Measurements from ENCODE around the gene MAD1L1. TPM values are rescaled to one million over a fixed set of nuclear protein-coding genes. Genes with fewer than 3 reads are reported as not detected.

MAD1L1 gene
- total and polyA plus RNA-seq, 2 of the 8 experiments (the other 6 are each of a cell fraction or from before 2014, with no cell fraction given), result 40.4 to 44.6 TPM

- Histone ChIP-seq H3K79me2 (ENCODE audit: control insufficient read depth in 1 of 2, insufficient read depth in 2 of 2, low read length in 2 of 2) (no peaks in the 10 kb centered on the region), H2BK20ac (ENCODE audit: low read length) (no peak overlapping the region), H2BK15ac (ENCODE audit: low read length) (no peak overlapping the region), H2BK120ac (replicated peaks; ENCODE audit: low read depth, low read length) (no peak overlapping the region), H2AFZ (ENCODE audit: low read length) (no peak overlapping the region), H4K8ac (ENCODE audit: extremely low read depth, insufficient read depth, low read length) (0 out of 2 replicates have a peak overlapping the region, but pooled peaks have one; percentile 38), H3K4me2 (ENCODE audit: insufficient read depth in 1 of 2, low read depth in 2 of 2, low read length in 2 of 2) (no peak overlapping the region), H3K14ac (ENCODE audit: insufficient read length) (no peak overlapping the region), H2BK12ac (ENCODE audit: low read depth, low read length) (no peak overlapping the region), H3K23me2 (ENCODE audit: low read depth, low read length) (no peaks in the 10 kb centered on the region), H3K79me1 (ENCODE audit: low read depth, low read length) (peaks cover 3% of the 10 kb centered on the region; the same call in 1 of the 2 replicates), H3K9ac (replicated peaks in 1 of 4; ENCODE audit: extremely low read depth in 1 of 4, low read depth in 3 of 4, low read length in 3 of 4) (no peak overlapping the region; a peak in 1 of 7 replicates), H4K91ac (replicated peaks; ENCODE audit: insufficient read length, low read length) (no peak overlapping the region), H3K4me1 (replicated peaks in 1 of 4; ENCODE audit: control insufficient read depth in 3 of 4, insufficient read depth in 4 of 4, low read length in 3 of 4) (peaks cover 0 to 4% (median 4%) of the 10 kb centered on the region in 4 experiments; a peak in 5 of 7 replicates), H2BK5ac (ENCODE audit: low read depth, low read length) (0 out of 2 replicates have a peak overlapping the region, but pooled peaks have one; percentile 24), H3K27ac (ENCODE audit: low read depth, low read length) (no peak overlapping the region), H3K23ac (ENCODE audit: insufficient read length) (no peak overlapping the region), H3K27me3 (replicated peaks in 1 of 4; ENCODE audit: control insufficient read depth in 3 of 4, extremely low read depth in 1 of 4, insufficient read depth in 3 of 4, low read length in 3 of 4) (no peaks in the 10 kb centered on the region), H4K5ac (ENCODE audit: insufficient read length, low read depth, low read length) (no peak overlapping the region), H3K4ac (replicated peaks; ENCODE audit: insufficient read length, low read depth, low read length) (no peak overlapping the region), H3K56ac (replicated peaks; ENCODE audit: insufficient read length, low read depth, low read length) (no peak overlapping the region), H2AK5ac (ENCODE audit: low read depth, low read length) (no peak overlapping the region), H3K9me3 (ENCODE audit: insufficient read depth in 2 of 2, low read depth in 1 of 2, low read length in 1 of 2) (no peaks in the 10 kb centered on the region), H4K20me1 (replicated peaks in 1 of 2; ENCODE audit: control insufficient read depth in 1 of 2, insufficient read depth in 2 of 2, low read length in 2 of 2) (peaks cover 0 to 4% of the 10 kb centered on the region in 2 experiments), H3K4me3 (ENCODE audit: extremely low read depth in 1 of 4, insufficient read depth in 2 of 4, low read depth in 3 of 4, low read length in 4 of 4) (no peak overlapping the region), H3K18ac (ENCODE audit: extremely low read depth, low read length) (no peak overlapping the region; the same call in 1 of the 2 replicates), H3K36me3 (ENCODE audit: control insufficient read depth in 2 of 4, insufficient read depth in 4 of 4, low read length in 3 of 4) (no peaks in the 10 kb centered on the region; a peak in 1 of 8 replicates)
- POLR2A ChIA-PET (ENCODE audit: partially characterized antibody), result no interaction called here
- FAIRE-seq, result no peak
- CTCF ChIA-PET (ENCODE audit: partially characterized antibody), result interaction anchor here (0.6 to 1.5 kb wide), 3 partner anchors 81 to 383 kb away, joined by 3 to 4 read pairs (median 3); no protein-coding TSS in a partner anchor
- DNase-seq (ENCODE audit: low read depth in 1 of 2, low spot score in 2 of 2), result no peak
- WGBS, 2 experiments (ENCODE audit: extremely low coverage in 1 of 2, insufficient coverage in 1 of 2, insufficient read length in 1 of 2, insufficient replicate concordance in 2 of 2, low coverage in 1 of 2, low lambda C conversion rate in 2 of 2, missing lambda C conversion rate in 1 of 2), result 94% methylated on average over 26 of the region's 30 CpGs; no CpG with 5 or more reads in 1 of the 2 experiments
- TF ChIP-seq RFX5 (IDR thresholded peaks at IDR 0.05; ENCODE audit: borderline replicate concordance, low read depth, low read length), result no peak
- TF ChIP-seq SIN3A (conservative IDR thresholded peaks at IDR 0.05 in 1 of 2, IDR thresholded peaks at IDR 0.05 in 1 of 2; ENCODE audit: low read depth in 1 of 2, low read length in 2 of 2), result no peak
- TF ChIP-seq EGR1 (IDR thresholded peaks at IDR 0.05; ENCODE audit: borderline replicate concordance, low read depth, low read length), result no peak
- TF ChIP-seq SIRT6 (IDR thresholded peaks at IDR 0.05; ENCODE audit: low read length), result no peak
- no peak for TF ChIP-seq RXRA (IDR thresholded peaks at IDR 0.05; ENCODE audit: insufficient read depth, low read depth, low read length)
- no peak for TF ChIP-seq SIX5 (IDR thresholded peaks at IDR 0.05; ENCODE audit: low read depth, low read length)
- TF ChIP-seq GABPA (IDR thresholded peaks at IDR 0.05; ENCODE audit: borderline replicate concordance, insufficient read depth, low read length), result no peak
- TF ChIP-seq, protein P1, sequence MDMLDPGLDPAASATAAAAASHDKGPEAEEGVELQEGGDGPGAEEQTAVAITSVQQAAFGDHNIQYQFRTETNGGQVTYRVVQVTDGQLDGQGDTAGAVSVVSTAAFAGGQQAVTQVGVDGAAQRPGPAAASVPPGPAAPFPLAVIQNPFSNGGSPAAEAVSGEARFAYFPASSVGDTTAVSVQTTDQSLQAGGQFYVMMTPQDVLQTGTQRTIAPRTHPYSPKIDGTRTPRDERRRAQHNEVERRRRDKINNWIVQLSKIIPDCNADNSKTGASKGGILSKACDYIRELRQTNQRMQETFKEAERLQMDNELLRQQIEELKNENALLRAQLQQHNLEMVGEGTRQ (IDR thresholded peaks at IDR 0.05; ENCODE audit: low read length), result no peak
- no peak for TF ChIP-seq HDAC2 (IDR thresholded peaks at IDR 0.05; ENCODE audit: borderline replicate concordance in 1 of 2, low read depth in 2 of 2, low read length in 2 of 2)
Measured at GRCh38 chr7:1948887-1949680, 283.7 kb downstream of the MAD1L1 start.
